HUDEP-2 (cell line): ENCODE measurements around the gene SPEF2.
A peak's percentile ranks its signal among the peaks of the same experiment; 100 is the strongest.

Experiments
- DNase-seq, 76 experiments: peaks; one replicate each; lab custom pipeline; 2025; ENCODE audit not compliant: unreplicated experiment in 76 of 76; lab: John Stamatoyannopoulos, UW

SPEF2 gene

DNA sequence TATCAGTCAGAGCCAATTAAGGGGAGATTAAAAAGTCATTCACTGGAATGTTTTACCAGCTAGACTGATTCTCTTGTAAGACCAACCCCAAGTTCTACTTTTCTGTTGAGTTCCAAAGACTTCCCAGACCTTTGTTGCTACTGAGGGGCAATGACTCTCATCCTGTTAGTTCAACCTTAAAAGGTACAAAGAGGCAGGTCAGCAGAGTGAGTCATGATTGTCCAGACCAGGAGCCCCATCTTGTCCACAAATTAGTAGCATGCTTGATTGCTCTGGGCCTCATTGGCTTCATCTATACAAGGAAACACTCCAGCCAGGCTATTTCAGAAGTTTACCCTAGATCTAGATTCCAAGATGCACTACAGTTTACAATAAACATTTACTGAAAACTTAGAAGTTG lies 159.1 kb downstream of the SPEF2 start:
- no peak for DNase-seq

DNA sequence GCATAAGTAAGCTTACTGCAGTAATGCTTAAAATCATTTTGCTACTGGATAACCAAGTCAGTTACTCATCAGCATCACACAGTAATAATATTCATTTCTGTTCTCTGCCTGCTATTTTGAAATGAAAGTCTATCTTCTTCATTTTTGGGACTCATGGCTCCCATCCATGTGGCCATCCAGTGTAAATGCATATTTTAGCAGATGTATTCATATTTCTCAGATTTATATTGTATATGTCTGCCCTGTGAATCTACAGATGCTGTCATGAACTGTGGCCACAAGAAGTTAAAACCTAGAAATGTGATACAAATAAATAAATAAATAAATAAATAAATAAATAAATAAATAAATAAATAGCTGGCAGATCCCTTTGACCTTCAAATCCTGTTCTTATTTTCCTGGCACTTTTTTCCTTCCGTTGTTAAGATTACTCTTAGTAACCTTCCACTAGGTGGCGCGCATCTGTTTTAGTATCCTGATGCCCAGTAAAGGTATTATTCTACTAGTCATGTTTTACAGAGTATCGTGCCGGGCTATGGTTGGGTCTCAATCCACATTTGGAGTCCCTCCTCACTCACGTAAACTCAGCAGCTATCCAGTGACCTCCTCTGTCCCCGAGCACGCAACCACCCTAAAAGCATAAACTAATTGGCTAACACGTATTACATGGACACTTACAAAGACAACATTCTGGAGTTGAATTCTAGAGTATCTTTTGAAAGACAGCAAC lies 159.9 kb downstream of the SPEF2 start:
- peak in 47 of 76 experiments; percentile 0 to 57 (median 25) for DNase-seq

DNA sequence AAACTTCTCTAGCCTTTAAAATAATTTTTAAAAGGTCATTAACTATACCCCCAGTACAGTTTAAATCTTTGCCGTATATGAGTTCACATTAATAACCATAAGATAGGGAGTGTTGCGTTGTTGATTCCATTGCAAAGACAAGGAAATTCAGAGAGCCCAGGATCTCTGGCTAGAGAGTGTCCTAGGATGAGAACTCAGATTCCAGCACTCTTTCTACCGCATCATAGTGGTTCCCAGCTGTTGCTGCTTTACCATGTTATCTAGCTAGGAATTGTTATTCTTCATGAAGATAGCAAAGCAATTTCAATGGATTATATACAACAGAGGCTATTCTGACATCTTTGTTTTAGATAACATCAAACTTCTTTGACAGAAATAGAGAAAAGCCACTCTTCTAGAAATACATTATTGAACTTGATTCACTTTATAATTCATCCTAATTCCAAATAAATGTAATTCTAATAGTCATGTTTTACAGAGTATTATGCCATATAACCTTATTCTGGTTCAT lies 160.7 kb downstream of the SPEF2 start:
- DNase-seq = no peak

DNA sequence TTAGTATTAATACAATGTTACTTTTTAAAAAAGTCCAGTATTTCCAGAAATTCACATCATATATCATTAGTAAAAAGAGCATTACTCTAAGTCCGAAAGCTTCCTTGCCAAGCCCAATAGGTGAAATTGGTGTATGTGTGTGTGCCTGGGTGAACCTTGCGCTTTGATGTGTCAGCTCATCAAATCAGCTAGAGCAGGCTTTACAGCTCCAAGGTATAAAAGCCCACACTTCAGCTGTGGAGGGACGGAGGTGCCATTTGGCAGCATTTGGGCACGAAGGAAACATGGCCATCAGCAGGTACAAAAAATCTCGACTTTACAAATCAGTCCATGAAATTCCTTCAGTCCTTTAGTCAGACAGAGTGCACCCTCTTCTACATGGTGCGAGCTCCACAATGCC lies 162.6 kb downstream of the SPEF2 start:
- DNase-seq = no peak

DNA sequence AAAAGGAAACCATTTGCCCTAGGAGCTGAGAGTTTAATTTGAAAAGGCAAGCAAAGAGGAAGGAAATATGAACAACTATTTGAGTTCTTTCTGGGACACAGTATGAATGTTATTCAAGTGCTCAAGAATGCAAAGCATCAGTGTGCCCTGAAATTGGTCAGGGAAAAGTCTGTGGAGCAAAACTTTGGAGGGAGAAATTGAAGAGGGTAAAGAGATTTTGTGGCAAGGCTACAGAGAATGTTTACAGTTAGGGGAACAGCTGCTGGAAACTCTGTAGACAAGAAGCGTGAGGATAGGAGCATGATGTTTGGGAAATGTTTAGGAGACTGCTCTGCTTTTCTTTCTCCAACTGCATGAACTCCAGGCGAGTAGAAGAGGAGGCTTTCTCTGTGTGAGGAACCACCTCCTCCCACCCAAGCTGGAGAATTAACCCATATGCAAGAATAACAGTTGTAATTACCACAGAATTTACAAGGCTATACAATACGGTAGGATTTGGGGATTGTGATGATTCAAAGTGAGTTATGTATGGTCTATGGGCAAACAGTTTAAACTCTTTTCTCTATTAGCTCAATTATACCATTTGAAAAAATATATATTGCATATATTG lies 163.6 kb downstream of the SPEF2 start:
- DNase-seq = no peak

DNA sequence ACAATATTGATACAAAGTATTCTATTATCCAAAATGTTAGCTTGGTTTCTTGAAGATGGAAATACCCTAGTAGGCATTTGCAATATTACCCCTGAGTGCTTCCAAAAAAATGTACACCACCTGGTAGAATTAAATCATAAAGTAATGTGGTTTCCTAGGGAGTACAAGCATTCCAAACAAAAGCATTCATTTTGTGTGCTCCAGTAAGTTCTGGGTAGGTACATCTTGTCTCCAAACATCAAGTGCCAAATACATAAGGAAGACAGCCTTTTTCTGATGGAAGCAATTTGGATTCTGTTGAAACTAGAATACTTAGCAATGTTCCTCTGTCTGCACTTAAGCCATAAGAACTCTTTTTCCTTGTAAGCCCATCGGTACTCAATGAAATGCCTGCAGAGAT lies 165.9 kb downstream of the SPEF2 start:
- no peak for DNase-seq

DNA sequence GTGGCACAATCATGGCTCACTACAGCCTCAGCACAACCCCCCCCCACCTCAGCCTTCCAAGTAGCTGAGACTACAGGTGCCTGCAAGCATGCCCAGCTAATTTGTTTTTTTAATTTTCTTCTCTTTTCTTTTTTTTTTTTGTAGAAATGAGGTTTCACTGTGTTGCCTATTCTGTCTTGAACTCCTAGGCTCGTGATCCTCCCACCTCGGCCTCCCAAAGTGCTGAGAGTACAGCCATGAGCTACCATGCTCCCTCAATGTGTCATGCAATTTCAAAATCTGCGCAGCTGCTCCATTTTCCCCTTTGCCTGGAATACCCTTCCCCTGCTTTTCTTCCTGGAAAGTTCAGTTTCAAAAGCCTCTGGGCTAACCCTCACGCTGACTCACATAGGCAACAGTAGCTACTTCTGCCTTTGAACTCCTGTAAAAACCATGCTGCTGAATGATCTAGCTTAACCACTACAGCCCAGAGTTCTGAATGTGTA lies 168.0 kb downstream of the SPEF2 start:
- no peak for DNase-seq

DNA sequence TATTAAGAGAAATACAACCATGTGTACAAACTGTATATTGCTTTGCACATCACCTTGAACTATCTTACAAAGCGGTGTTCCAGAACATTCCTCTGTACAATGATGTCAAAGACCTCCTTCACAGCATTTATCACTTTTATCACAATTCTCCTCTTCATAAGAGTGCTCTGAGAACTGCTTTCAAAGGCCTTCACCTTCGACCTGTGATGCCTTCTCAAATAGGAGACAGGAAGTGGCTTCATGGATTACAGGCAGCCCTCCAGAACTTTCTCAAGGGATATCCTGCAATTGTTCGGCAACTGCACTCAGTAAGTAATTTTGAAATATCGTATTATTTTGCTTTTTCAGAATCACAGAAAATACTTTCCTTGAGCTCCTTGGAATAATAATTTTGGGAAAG lies 171.1 kb downstream of the SPEF2 start:
- no peak for DNase-seq

DNA sequence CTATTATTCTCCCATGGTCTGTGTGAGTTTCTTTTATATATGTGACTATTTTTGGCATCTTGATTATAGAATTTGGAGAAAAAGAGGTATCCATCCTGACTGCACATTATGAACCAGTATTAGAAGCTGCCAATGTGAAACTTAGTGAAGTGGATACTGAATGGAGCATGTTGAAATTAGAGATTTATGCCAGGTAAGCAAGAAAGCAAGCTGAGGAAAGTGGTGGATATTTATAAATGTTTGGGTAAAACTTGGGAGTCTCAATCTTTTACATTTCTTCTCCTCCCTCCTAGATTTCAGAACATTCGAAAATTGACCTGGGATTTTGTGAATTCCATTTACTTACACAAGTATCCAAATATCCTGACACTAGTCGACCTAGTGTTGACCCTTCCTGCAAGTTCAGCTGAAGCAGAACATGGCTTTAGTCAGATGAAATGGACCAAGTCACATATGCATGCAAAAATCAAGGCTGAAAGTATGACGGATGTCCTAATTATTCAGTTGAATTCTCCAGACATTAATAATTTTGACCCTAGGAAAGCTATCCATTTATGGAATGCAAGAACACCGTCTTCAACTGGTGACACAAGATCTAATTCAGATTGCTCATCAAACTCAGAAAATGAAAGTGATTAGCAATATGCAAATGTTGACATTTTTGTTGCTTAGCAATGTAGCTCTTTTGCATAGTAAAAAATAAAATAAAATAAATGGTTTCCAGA lies 172.2 kb downstream of the SPEF2 start:
- DNase-seq = no peak

DNA sequence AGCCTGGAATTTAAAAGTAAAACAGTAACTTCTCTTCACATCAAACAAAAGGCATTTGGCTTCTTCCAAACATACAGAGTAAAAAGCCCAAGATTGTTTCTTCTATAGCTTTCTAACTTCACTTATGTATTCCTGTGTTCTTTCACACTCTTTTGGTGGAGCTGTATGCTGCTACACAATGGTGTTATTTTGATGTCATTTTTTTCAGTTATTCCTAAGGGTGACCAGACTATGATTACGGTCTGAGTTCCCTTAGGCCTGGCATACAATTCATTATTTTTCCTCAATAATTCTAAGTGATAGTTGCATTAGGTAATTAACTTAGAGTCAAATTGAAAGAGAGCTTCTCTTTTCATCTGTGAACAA lies 172.8 kb downstream of the SPEF2 start:
- DNase-seq = no peak

DNA sequence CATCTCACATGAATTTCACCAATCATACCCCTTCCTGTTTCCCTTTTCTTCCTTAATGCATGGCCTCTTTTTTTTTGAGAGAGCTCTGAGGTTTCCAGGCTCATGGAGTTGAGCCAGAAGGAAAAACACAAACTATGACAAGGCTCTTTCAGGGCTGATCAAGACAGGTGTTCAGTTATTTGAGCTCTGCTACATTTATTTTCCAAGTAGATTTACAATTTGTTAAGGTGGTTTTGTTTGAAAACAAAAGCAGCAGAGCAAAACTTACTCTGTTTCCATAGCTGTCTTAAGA lies 176.6 kb downstream of the SPEF2 start:
- DNase-seq = no peak

DNA sequence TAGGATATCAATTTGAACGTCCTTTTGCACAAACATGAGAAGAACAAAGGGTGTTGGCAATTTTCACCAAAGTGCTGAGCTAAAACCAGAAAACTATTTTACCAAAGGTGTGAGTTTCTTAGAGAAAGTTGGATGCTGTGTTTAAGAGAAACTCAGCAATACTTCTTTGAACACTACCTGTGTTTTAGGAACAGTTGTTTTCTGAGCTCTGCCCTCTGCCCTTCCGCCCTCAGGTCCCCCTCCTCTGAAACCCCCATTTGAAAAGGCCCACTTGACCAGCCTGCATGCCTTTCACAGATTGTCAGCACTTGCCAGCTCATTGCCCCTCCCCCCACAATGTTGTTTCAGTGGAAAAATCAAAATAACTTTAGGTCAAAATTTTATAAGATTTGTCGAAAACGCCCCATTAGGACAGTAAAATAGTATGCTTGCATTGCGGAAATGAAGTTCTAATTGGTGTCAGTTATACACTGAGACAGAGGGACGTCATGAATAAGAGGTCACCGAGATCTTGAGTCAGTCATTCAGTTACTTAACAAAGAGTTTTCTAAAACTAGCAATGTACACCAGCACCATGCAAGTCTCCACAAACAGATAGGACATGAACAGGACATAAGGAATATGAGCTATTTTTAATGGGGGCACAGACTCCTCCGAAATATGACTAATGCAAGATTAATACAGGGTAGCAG lies 177.2 kb downstream of the SPEF2 start:
- DNase-seq = no peak

DNA sequence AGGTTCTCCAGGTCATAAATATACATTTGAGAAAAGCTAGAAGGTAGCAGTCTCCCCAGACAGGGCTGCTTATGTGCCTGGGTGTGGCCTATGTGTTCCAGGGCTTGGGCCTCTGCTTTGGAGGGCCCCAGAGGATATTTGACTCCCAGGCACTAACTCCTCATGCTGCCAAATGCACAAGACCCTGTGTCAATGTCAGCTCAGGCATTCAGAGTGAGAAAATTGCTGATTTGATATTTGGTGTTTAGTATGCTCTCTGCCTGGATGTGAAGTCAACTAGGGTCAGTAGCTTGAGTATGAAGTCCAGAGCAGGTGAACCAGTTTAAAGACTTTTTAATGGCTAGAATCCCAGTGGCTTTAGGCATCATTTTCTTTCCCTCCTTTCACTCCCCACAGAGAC lies 181.5 kb downstream of the SPEF2 start:
- DNase-seq = no peak

DNA sequence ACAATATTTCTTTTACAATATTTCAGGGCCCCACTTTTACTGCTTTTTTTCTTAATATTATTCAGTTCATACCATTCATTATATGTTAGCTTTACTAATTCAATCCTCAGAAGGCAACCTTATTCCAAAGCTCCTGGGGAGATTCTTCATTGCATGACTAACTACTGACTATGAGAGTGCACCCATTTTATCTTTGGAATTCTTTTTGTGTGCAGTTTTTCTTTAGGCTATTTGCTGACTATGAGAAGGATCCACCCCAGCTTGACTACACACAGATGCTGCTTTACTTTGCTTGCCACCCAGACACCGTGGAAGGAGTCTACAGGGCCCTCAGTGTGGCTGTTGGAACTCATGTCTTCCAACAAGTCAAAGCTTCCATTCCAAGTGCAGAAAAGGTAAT lies 182.1 kb downstream of the SPEF2 start:
- DNase-seq = no peak

DNA sequence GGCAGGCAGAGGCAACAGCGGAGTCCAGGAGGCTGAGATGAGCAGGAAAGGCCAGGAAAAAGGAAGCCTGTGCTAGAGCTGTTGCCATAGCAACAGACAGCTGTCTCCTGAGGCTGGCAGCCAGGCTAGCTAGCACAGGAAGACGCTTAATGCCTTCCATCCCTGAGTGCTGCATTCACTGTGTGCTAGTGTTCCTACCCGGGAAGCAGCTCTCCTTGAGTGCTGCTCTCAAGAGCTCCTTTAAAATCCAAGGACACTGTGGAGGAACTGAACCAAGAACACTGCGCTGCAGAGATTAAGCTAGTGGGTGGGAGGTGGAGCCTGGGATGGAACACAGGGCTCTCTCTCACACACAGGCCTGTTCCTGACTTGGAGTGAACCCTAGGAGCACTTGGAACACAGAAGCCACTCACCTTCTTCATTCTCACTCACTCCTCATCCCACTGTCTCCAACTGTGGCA lies 185.6 kb downstream of the SPEF2 start:
- no peak for DNase-seq

DNA sequence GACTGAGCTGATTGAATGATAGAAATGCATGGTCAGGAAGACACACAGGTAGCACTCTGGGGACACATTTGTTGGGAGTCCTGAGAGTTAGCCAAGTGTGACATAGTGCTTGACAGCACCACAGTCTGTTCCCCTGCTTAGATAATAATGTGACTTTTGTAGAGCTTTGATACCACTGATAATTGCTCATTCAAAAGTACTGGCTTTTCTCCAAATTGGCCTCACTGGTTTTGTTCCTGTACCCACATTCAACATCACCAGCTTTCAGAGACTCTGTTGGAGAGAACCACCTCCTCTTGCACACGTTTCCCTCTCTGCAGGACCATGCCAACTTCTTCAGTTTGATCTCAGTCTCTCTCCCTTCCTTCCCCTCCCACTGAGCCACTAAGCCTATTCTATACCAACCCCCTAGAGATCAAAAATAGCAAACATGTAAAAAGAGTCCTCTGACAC lies 186.6 kb downstream of the SPEF2 start:
- no peak for DNase-seq

DNA sequence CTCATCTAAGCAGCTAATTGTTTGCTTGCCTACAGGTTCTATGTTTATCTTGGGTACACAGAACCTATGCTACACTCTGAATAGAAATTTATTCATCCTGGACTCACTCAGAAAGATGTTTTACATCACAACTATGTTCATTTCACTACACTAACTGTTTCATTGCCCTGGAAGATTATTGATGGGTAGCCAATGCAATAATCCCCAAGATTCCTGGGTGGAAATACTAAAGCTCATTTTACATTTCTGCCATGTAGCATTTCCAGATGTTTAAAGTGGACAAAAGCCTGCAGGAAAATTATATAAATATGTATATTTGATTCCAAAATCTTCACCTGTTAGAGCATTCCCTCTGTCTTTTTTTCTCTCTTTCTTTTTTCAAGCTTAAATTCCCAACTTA lies 187.2 kb downstream of the SPEF2 start:
- DNase-seq = no peak

DNA sequence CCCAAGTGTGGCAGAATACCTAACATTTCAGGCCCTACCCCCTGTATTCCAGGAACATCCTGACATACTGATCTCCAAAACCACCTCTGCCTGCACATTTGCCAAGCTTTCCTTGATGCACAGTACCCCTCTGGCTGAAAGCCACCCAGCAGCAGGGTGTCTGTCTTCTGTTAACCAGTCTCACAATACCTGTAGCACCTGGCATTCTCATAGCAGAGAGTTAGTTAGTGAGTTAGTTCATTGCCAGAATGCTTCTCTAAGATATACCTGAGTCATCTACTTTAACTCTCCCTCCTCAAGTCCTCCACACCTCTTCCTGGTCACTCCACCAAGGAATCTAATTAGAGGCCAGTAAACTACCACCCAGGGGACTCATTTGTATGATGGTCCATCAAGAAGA lies 192.9 kb downstream of the SPEF2 start:
- no peak for DNase-seq

DNA sequence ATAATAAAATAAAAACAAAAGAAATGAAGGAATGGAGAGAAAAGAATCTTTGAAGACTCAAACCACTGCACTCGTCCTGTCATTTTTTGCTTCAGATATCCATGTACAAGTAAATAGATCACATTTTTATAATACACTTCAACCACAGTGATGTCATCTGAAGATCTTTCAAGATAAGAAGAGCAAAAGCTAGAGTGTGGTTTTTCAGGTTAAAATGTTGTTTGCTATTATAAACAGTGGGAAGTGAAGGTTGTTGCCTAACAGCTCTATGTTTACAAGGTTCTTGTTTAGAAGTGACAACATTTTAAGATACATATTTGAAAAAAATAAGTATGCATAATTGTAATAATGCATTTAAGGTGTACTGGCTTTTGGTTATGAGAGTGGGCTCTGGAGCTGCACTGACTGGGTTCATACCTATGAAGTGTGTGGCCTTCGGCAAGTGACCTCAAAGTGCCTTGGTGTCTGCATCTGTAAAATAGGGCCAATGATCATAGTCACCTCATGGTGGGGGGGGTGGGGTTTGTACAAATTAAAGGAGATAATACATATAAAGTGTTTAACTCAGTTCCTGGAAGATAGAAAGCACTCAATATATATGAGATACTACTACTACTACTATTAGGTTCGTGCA lies 193.6 kb downstream of the SPEF2 start:
- DNase-seq = peak in 1 of 76 experiments; percentile 5

DNA sequence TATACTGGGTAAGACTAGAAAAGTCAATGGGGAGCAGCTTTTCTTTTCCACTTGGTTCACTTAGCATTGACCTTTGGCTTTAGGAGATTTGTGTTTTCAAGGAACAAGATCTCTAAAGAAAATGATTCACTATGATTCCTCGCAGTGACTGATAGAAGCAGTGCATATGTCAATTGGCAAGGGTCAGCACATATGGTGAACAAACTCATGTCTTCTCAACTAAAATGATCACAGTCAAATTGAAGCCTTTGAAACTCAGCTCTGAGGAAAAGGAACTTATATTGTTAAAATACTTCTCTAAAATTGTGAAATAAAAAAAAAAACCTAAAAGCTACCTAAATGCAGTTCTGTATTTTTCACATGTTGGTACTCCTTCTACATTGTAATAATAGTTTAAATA lies 195.9 kb downstream of the SPEF2 start:
- DNase-seq = no peak
